Fibroblast of gingiva (primary cell): ENCODE results near the gene ETFB.

Experiments
- DNase-seq: peaks from one replicate; pipeline ENCODE4 v3.0.0-alpha.2; 2011; ENCODE audit warnings: low read depth

Gene ETFB

DNA sequence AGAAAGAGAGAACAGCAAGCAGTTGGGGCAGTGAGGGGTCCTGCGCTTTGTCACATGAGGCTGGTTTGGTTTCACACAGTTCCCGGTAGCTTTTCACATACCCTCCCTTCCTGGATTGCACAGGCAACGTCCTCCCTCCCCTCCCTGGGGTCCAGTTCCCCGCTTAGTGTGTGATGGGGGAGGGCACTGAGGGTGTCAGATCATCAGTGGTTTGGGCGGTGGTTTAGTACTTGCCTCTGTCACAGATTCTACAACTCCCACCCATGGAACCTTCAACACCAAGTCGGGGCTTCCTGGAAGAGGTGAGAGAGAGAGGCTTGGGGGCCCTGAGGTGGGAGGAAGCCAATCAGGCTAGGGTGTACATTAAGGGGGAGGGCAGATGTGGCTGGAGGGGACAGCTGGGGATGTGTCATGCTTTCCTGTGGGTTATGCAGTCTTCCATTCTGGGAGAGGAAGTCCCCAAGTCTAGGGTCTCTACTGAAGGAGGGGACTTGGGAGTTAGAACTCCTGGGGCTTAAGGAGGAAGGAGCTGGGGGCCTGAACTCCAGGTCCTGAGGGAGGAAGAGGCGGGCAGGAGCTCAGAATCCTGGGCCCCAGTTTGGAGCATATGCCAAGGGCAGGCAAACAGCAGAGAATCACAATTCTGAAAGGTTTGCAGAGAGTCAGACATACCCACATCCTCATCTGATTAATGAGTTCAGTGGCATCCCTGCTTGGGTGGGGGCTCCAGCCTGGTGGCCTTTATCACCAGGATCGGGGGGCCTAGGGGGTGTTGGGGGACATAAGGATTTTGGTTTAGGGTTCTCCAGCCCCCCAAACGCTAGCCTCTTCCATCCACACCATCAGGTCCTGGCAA, 6.7 kb upstream of the ETFB start, which contains the start of gene NKG7:
Gene NKG7, minus strand, starts transcription at position 6 of the 856 bp plus-strand sequence. CDS start 119 bp downstream, outside the sequence.
- DNase-seq: no peak

DNA sequence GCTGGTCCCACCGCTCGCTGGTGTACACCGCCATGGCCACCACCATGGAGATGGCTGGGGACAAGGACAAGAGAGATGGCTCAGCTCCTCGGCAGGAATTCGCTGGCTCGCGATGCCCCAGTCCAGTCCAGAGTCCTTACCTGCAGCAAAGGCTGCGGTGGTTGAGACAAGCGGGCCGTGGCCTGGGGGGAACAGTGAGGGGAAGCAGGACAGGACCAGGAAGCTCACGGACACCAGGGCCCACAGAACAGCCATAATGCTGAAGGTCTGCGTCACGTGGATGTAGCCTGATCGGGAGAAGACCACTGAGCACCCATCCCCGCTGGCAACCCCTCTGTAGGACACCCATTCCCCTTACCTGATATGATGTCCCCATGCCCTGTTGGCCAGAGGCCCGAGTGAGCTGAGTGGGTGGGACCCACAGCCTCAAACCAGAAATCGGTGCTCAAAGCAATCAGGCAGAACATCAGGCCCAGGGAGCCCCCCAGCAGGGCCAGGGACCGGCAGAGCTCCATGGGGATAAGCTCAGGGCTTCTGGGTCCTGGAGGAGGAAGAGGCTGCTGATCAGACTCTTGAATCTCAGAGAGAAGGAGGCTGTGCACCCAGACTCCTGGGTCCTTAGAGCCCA, 5.9 kb upstream of the ETFB start:
- DNase-seq: no peak

DNA sequence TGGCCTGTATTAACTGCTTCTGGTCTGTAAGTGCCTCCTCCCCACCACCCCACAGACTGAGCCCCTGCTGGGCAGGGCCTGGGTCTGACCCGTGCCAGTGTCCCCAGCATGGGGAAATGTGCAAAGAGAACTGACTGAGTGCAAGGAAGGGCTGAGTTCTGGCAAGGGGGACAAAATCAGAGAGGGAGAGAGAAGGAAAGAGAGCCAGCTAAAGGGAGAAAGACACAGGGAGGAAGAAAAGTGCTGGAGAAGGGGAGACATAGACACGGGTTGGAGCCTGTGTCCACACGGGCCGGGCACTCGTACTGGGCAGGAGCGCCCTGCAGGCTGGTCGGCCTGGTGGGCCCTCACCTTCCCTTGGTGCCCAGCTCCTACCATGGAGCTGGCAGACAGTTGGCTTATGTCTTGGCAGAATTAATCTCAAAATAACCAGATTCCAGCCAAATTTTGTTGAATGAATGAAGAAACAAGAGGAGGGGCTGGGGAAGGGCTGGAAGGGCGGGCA, 5.0 kb upstream of the ETFB start:
- no peak for DNase-seq

DNA sequence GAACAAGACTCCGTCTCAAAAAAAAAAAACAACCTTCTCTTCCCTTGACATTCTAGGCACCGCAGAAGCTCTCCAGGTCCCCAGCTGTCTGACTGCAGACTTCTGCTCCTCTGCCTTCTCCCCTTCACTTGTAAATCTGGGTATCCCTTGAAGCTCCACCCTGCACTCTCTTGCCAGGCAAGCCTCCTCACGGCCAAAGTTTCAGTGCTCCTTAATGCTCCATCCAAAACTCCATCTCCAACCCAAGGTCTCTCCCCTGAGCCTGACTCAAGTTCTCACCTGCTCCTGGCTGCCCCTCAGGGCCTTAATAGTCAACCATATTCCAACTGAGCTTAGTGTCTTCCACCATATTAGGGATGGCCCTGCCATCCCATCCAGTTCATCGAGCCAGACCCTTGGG, 4.0 kb upstream of the ETFB start:
- no peak for DNase-seq

DNA sequence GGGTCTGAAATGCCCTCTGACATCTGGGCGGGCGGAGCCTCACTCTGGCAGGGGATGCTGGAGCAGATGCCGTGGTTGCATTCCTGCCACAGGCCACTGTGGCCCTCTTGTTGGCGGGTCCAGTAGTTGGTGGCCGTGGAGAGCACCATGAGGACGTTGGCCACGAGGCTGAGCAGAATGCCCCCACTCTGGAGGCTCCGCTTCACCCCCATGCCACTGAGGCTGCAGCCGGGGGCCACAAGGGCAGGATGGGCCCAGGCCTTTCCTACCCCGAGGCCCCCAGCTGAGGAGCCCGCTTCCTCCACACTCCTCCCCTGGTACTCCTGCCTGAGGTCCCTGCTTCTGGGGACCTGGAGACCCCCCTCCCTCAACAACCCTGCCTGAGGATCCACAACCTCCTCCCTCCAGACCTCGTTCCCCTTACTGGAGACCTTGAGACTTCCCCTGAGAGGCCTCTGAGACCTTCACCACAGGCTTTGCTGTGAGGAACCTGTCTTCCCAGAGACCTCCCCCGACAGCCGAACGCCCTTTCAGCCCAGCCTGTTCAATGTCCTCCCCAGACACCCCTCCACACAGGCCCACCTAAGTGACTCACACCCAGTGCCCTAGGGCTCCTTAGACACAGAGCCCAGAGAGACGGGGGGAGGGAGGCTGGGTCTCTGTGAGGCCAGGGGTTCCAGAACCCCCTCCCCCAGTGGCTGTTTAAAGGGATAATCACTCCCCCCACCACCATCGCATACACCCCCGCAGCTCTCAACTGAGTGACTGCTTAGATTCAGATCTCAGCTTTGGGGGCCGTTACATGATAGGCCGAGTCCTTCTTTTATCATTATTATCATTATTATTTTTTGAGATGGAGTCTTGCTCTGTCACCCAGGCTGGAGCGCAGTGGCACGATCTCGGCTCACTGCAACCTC, 2.4 kb upstream of the ETFB start, which contains the start of gene CLDND2:
Gene CLDND2, minus strand, starts transcription at position 638 of the 917 bp plus-strand sequence. Its CDS starts 426 bp downstream, at position 212.
- no peak for DNase-seq

DNA sequence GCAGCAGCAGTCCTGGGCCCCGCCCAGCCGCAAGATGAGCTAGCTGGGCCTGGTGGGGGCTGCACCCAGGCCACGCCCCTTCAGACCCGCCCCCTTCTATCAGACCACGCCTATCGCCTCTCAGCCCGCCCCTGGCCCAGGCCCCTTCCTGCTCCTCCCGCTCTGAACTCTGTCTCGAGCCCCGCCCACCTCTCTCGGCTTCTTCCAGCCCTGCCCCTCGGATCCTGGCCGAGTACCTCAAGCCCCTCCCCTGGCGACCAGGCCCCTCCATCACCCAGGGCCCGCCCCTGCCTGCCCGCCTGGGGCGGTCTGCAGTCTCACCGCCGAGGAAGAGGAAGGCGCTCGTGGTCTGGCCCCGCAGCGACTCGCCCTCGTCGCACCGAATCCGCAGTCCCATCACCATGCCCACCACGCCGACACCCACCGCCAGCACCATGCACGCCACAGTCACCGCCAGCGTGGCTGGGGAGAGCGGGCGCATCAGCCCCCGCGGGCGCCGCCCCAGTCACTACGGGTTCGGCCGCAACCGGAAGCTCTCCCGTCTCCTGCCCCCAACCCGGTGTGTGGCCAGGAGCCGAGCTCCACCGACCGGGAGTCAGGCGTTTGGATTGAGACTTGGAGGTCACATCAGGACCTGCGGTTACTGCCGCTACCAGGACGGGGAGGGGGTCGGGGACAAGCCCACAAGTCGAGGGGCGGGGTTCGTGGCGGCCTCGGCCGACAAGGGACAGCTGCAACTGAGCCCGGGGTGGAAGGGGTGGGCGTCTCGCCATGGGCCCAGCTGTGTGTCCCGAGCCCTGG, 1.6 kb upstream of the ETFB start:
- DNase-seq: peak; percentile 99

DNA sequence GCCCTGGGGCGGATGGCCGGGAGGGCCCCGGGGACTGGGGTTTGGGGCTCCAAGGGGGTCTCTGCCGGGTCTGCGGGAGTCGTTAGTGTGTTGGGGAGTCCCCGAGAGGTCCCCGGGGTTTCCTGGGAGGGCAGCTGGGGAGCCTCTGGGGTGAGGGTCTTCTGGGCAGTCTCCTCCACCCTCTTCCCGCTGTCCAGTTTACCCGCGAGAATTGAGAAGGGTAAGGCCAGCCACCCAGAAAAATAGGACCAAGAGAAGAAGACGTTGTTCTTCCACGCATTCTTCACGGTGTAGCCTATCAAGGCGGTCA, 1.0 kb upstream of the ETFB start:
- no peak for DNase-seq

DNA sequence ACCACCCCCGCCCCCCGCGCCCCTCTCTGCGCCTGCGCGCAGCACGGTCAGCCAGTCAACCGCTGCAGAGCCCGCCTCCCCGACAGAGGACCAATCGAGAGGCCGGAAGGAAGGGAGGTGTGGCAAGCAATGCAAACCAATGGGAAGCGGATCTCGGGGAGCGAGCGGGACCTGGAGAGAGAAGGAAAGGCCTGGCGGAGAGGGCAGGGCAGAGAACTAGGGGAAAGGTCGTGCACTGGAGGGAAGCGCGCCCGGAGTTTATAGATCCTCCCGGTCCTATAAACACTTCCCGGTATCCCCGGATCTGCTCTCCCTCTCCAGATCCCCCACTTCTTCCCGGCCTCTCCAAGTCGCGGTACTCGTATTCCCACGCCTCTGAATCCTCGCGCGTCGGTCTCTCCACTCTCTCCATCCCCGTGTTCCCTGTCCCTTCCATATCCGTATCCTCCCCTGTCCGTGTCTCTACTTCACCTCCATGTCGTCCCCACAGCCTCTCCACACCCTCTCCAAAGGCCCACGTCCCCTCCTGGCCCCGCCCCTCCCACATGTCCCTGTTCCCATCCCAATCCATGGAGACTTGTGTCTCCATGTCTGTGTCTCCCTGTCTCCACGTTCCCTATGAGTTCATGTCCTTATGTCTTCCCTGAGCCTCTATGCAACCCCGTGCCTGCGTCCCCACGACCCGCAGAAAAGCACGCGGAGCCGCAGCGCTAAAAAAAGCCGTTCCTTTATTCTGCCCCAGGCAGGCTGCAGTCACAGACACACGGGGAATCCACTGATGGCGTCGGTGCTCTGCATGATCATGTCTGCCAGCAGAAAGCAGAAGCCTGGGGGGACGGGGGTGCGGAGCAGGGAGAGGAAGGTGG, 434 bp upstream of the ETFB start:
- DNase-seq: peak; percentile 98

DNA sequence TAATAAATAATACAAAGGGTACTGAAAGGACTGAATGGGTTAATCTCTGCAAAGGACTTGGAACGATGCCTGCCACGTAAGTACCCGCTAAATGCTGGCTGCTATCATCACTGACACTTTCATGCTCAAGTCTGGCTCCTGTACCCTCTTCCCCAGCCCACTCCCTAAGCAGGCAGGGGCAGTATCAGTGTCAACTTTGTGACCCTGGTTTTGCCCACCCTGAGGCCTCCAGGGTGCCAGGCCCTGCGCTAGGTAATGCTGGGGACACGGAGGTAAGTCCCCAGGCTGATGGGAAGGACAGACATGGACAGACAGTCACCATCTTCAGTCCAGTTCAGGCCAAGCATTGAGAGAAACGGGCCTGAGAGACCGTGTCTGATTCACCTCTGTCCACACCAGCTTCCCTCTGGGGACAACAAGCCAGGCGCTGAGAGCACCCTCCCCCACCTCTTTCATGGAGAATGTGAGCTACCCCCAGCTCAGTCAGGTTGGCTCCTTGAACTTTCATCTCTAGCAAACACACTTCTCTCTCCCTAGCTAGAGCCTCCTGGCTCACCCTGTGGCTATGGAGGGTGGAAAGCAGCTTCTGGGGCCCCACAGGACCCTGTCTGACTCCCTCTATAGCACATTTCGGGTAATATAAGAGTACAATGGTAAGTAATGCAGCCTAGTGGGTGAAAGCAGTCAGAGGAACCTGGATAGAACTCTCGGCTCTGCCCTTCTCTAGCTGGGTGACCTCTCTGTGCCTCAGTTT, 800 bp downstream of the ETFB start:
- peak; percentile 58 for DNase-seq

DNA sequence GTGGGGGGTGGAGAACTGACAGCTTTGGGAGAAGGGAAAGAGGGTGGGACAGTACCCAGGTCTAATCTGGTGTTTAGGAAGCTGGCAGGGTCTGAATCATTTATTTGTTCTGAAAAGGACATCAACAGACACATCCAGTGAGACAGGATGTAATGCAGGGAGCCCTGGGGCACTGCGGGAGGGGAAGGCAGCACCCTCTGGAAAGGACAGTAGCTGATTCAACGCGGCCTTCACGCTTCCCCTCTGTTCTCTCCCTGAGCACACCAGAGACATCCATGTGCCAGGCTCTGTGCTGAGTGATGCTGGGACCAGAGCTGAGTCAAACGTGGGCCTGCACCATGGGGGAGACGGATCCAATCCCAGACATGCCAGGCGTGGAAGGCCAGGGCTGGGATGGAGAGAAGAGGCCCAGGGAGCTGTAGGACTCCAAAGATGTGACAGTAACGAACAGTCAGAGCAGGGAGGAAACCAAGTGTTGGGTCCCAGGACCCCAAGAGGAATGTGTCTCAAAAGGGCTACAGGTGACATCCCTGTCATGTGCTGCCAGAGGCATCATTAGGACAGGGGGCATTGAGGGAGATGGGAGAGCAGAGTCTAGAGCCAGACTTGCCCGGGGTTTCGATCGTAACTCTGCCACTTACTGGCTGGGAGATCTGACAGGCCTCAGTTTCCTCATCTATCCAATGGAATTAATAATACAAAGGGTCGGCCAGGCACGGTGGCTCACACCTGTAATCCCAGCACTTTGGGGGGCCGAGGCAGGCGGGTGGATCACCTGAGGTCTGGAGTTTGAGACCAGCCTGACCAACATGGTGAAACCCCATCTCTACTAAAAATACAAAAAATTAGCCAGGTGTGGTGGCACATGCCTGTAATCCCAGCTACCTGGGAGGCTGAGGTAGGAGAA, 1.7 kb downstream of the ETFB start:
- no peak for DNase-seq

DNA sequence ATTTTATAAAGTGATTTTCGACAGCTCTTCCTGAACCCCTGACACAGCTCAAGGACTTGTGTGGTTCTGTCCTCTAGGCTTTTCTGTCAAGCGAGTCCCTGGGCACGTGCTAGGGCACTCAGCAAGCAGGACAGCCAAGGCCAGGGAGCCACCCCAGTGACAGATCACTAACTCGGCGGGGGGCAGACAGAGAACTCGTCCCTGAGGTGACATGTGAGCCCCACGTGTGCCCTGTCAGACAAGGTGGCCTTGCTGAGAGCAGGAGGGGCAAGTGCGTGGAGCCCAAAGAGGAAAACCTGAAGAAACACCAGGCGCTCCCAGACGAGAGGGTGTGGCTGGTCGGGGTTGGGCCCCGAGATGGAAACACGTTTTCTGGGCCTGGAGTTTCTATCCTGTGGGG, 4.9 kb downstream of the ETFB start:
- no peak for DNase-seq

DNA sequence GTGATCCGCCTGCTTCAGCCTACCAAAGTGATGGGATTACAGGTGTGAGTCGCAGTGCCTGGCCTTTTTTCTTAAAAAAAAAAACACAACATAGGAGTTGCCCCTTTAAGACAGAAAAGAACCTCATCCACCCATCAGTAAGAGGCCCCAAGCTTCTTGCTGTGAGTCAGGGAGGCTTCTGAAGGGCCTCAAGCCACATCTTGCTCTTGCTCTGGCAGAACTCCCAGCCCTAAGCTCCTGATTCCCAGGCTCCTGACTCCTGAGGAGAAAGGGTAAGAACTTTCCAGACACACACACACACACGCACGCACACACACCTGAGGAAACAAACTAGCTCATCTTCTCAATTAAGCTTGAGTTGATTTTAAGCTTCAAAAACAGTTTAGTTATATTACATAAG, 6.9 kb downstream of the ETFB start:
- DNase-seq: peak; percentile 83

DNA sequence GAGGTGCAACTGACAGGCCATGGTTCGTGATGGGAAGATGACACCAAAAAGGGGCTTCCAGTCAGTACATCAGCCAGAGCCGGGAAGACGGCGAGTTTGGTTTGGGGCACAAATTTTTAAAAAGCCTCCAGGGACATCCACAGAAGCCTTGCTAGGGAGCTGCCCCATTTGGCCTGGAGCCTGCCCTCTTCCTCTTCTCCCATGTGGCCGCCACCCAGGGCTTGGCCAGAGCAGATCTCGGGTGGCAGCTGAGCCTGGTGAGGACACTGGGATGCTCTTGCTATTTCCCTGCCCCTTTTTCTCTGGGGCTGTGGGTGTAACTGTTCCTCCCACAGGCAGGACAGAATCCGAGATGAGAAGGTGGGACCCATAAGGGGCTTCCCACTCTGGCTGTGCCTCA, 8.2 kb downstream of the ETFB start:
- DNase-seq: peak; percentile 12

DNA sequence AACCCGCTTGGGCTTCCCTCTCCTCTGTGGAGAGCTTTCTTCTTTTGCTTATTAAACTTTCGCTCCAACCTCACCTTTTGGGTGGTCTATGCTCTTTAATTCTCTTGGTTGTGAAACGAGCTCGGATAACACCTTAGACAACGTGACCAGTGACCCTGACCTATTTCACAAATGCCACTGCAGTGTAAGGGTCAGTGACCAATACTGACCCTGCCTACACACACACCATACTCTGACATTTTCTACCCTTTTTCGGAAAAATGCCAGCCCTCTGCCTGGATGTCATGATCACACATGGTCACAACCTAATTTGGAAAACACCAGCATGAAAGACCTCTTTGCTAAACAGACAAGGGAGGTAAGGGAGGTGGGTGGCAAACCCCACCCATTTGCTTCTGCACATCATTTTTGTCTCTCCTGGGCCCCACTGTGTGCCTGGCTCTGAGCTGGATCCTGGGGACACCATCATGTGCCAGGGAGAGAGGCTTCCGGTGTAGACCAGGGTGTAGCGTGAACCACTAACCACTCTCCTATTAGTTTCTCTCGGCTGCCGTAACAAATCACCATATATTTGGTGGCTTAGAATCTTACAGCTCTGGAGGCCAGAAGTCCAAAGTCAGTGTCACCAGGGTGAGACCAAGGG, 9.9 kb downstream of the ETFB start:
- DNase-seq: no peak

DNA sequence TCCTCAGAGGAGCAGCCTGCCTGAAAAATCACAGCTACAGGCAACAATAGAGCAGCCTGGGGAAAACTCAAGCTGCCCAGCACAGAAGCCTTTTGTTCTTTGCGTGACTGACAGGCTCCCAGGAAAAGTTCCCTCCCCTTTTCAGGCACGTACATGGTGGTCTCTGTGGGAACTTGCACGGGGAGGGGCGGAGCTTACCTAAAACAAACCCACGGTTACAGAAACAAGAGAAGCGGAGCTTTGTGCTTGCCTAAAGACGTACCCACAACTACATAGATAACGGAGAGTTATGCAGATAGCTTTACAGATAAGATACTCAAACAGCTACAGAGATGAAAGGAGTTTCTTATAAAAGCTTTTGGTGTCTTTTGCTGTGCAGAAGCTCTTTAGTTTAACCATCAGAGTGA, 11.4 kb downstream of the ETFB start:
- DNase-seq: no peak

DNA sequence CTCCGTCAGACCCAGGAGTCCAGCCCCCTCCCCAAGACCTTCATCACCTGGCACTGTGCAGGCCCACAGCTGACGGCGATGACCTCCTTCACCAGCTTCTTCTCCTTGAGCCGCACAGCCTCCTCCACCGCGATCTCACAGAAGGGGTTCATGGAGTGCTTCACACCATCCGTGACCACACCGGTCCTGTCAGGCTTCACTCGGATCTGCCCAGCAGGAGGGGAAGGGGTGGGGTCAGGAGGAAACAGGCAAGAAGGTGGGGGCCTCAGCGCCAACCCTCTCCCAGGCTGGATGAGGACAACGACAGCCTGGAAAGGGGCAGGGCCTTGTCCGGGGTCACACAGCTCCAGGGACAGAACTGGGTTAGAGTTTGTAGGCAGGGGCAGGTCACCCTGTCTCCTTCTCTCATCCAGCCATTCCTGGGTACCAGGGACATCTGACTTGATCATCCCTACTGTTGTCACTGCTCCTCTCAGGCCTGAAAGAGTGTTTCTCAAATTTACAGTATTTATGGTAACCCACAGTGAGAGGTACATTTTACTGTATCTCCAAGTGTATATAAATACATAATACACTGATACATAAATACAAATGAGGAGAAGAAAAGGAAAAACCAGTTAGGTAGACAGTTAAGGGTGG, 12.0 kb downstream of the ETFB start:
- no peak for DNase-seq

DNA sequence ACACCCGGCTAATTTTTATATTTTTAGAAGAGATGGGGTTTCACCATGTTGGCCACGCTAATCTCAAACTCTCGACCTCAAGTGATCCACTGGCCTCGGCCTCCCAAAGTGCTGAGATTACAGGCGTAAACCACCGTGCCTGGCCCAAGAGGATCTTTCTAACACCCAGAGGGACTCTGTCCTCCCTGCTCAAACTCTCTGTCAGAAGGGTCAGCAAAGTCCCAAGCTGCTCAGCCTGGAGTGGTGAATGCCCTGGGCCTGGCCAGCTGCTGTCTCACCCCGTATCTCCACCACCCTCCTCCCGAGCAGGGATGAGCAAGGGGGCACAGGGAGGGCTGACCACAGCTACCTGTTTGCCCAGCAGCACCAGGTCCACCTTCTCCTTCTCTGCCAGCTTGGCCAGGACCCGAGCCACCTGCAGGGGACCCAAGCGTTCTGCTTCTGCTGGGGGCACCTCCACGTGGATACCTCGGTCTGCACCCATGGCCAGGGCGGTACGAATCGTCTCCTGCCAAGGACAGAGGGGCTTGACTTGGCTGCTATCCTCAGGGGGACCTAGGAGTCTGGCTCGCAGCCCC, 13.3 kb downstream of the ETFB start:
- DNase-seq: no peak
